CD14-positive monocyte (primary cell): ENCODE measurements around the gene TMEM51. TPM values are rescaled to one million over a fixed set of nuclear protein-coding genes. Genes with fewer than 3 reads are reported as not detected.

Experiments
- DNase-seq, 3 donors: peaks; one replicate each; pipeline ENCODE4 v3.0.0-alpha.2; 2011 to 2022
- H2AFZ ChIP-seq: 2 replicates; pipeline ENCODE4 v1.6.0; 2012; ENCODE audit warnings: mild to moderate bottlenecking, low read depth, low read length, inconsistent platforms; ENCODE audit not compliant: insufficient read depth, poor library complexity, severe bottlenecking
- H3K27ac ChIP-seq, 2 donors: 1 replicate in 1 of 2; 2 replicates in 1 of 2; pipeline ENCODE4 v1.5.1; 2012 to 2013; ENCODE audit warnings: low read length in 2 of 2, control low read depth in 1 of 2, inconsistent platforms in 1 of 2, low read depth in 1 of 2, mild to moderate bottlenecking in 1 of 2
- H3K27me3 ChIP-seq, 2 donors: one replicate each; pipeline versions ENCODE4 v1.6.0 to v1.6.1; 2011 to 2013; ENCODE audit warnings: low read length in 2 of 2; ENCODE audit not compliant: control insufficient read depth in 2 of 2, insufficient read depth in 2 of 2
- H3K36me3 ChIP-seq, 2 donors: replicated peaks in 1 of 2; 1 replicate in 1 of 2; 2 replicates in 1 of 2; pipeline versions ENCODE4 v1.5.1 to v1.6.1; 2012 to 2013; ENCODE audit warnings: low read length in 2 of 2, control low read depth in 1 of 2, inconsistent platforms in 1 of 2, mild to moderate bottlenecking in 1 of 2; ENCODE audit not compliant: insufficient read depth in 2 of 2, control insufficient read depth in 1 of 2
- H3K4me1 ChIP-seq, 2 donors: 1 replicate in 1 of 2; 2 replicates in 1 of 2; pipeline versions ENCODE4 v1.5.1 to v1.6.1; 2012 to 2013; ENCODE audit warnings: low read length in 2 of 2, control low read depth in 1 of 2, inconsistent platforms in 1 of 2, mild to moderate bottlenecking in 1 of 2, moderate library complexity in 1 of 2; ENCODE audit not compliant: insufficient read depth in 2 of 2, control insufficient read depth in 1 of 2
- H3K4me2 ChIP-seq: replicated peaks from 2 replicates; pipeline ENCODE3; 2012; ENCODE audit warnings: low read length, moderate library complexity, mild to moderate bottlenecking; ENCODE audit not compliant: poor library complexity, severe bottlenecking; ENCODE audit errors: extremely low read depth
- H3K4me3 ChIP-seq, 3 experiments: fragments of 200-600 bp in 1 of 3; sonication (generic) in 1 of 3; replicated peaks in 1 of 3; 1 replicate in 2 of 3; 2 replicates in 1 of 3; pipeline ENCODE4 v1.5.1; 2011 to 2013; ENCODE audit warnings: low read length in 3 of 3, mild to moderate bottlenecking in 3 of 3, control low read depth in 2 of 3, low read depth in 2 of 3, inconsistent platforms in 1 of 3, moderate library complexity in 1 of 3
- H3K79me2 ChIP-seq: 2 replicates; pipeline ENCODE4 v1.6.0; 2012; ENCODE audit warnings: mild to moderate bottlenecking, control low read depth, inconsistent platforms, low read length, moderate library complexity; ENCODE audit not compliant: insufficient read depth
- H3K9ac ChIP-seq: 2 replicates; pipeline ENCODE4 v1.6.0; 2017; ENCODE audit warnings: low read length, mild to moderate bottlenecking; ENCODE audit not compliant: insufficient read depth, poor library complexity, severe bottlenecking
- H3K9me3 ChIP-seq, 2 donors: replicated peaks in 1 of 2; 1 replicate in 1 of 2; 2 replicates in 1 of 2; pipeline versions ENCODE4 v1.5.1 to v1.6.1; 2012 to 2013; ENCODE audit warnings: low read length in 2 of 2, control low read depth in 1 of 2; ENCODE audit not compliant: control insufficient read depth in 1 of 2, insufficient read depth in 1 of 2
- H4K20me1 ChIP-seq: 2 replicates; pipeline ENCODE4 v1.6.0; 2012; ENCODE audit warnings: mild to moderate bottlenecking, low read length, control low read depth, moderate library complexity; ENCODE audit not compliant: insufficient read depth
- H3K27ac Mint-ChIP-seq, 7 donors: one replicate each; pipeline ENCODE4 v1.8.0; 2020; ENCODE audit warnings: mild to moderate bottlenecking in 7 of 7, mixed read lengths in 7 of 7, moderate library complexity in 6 of 7, inconsistent platforms in 2 of 7
- H3K27me3 Mint-ChIP-seq, 3 donors: one replicate each; pipeline ENCODE4 v1.8.0; 2021 to 2022; ENCODE audit warnings: low read depth in 3 of 3, mild to moderate bottlenecking in 3 of 3, mixed read lengths in 3 of 3, moderate library complexity in 3 of 3, inconsistent platforms in 1 of 3
- H3K36me3 Mint-ChIP-seq, 2 donors: one replicate each; pipeline ENCODE4 v1.8.0; 2020; ENCODE audit warnings: mixed read lengths in 2 of 2, inconsistent platforms in 1 of 2, mild to moderate bottlenecking in 1 of 2
- H3K4me1 Mint-ChIP-seq: one replicate; pipeline ENCODE4 v1.8.0; 2020; ENCODE audit warnings: mild to moderate bottlenecking, mixed read lengths
- H3K4me3 Mint-ChIP-seq, 2 donors: one replicate each; pipeline ENCODE4 v1.8.0; 2020; ENCODE audit warnings: mild to moderate bottlenecking in 2 of 2, mixed read lengths in 2 of 2, moderate library complexity in 1 of 2
- H3K9me3 Mint-ChIP-seq, 7 donors: one replicate each; pipeline ENCODE4 v1.8.0; 2020 to 2022; ENCODE audit warnings: mixed read lengths in 7 of 7, mild to moderate bottlenecking in 6 of 7, moderate library complexity in 6 of 7, inconsistent platforms in 2 of 7
- WGBS: methylation state at CpG from one replicate; pipeline ENCODE4 v1.1.5; 2013; ENCODE audit warnings: missing lambda C conversion rate; ENCODE audit not compliant: insufficient coverage; 5-methylcytosine and 5-hydroxymethylcytosine counted together
- intact Hi-C, 2 donors: fragments of 100-400 bp; cut with micrococcal nuclease; formaldehyde crosslinking; loops; one replicate each; pipeline versions ENCODE4 v1.15.0 to v1.15.1; 2023
- polyA plus RNA-seq, 3 donors: library from polyadenylated mRNA; depleted of rRNA in 1 of 3; unstranded in 2 of 3; stranded (reverse) in 1 of 3; fragments of 300-500 nt in 2 of 3; fragments of >200 nt in 1 of 3; fragmentation: Illumina TruSeq in 2 of 3; gene quantifications; 1 replicate in 2 of 3; 2 replicates in 1 of 3; pipeline ENCODE4 v1.2.3, GENCODE V29; 2012 to 2021
- TF ChIP-seq, protein P1 (sequence below): fragments of 200-600 bp; IDR thresholded peaks from one replicate; pipeline ENCODE4 v1.8.0; 2022; ENCODE audit warnings: antibody characterized with exemption, mild to moderate bottlenecking

TMEM51 gene
- polyA plus RNA-seq, 3 donors, result 1.2 to 2.5 (median 2.1) TPM

DNA sequence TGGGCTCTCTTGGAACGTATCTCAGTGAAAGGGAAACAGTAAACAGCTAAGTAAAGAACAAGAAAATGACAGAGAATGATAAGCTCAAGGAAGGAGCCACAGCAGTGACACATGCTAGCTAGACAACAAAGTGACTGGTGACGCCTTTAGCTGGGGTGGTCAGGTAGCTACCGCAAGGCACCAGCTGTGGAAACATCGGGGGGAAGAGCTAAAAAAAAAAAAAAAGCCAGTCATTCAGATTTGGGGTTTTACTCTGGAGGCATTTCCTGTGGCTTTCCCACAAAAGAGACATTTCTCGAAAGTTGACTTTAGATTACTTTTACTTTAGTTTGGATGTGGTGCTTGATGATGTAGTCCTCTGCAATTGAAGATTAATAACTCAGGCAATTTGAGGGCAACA is 95.5 kb downstream of the TMEM51 start:
- WGBS, result 0% methylated on average over 3 of the region's 5 CpGs
- no peak overlapping the region for H3K9ac ChIP-seq
- H3K36me3 Mint-ChIP-seq, result peaks cover 10 to 13% of the 10 kb centered on the region in 2 donors
- H3K4me2 ChIP-seq, result no peak overlapping the region
- no peak overlapping the region for H3K4me3 ChIP-seq
- peak overlapping the region in 1 of 2 donors; percentile 62 for H3K4me3 Mint-ChIP-seq
- peaks cover 17 to 30% (median 22%) of the 10 kb centered on the region in 7 donors for H3K9me3 Mint-ChIP-seq
- no peaks in the 10 kb centered on the region for H3K79me2 ChIP-seq
- H3K4me1 Mint-ChIP-seq, result peaks cover 51% of the 10 kb centered on the region
- peaks cover 36 to 46% of the 10 kb centered on the region in 2 donors for H3K4me1 ChIP-seq
- intact Hi-C loops, result no loop called here
- peaks cover 3 to 5% of the 10 kb centered on the region in 2 donors for H3K27me3 ChIP-seq
- DNase-seq, result peak in 2 of 3 donors; percentile 52 to 56
- peaks cover 12 to 15% of the 10 kb centered on the region in 2 donors for H3K9me3 ChIP-seq
- TF ChIP-seq, protein P1, sequence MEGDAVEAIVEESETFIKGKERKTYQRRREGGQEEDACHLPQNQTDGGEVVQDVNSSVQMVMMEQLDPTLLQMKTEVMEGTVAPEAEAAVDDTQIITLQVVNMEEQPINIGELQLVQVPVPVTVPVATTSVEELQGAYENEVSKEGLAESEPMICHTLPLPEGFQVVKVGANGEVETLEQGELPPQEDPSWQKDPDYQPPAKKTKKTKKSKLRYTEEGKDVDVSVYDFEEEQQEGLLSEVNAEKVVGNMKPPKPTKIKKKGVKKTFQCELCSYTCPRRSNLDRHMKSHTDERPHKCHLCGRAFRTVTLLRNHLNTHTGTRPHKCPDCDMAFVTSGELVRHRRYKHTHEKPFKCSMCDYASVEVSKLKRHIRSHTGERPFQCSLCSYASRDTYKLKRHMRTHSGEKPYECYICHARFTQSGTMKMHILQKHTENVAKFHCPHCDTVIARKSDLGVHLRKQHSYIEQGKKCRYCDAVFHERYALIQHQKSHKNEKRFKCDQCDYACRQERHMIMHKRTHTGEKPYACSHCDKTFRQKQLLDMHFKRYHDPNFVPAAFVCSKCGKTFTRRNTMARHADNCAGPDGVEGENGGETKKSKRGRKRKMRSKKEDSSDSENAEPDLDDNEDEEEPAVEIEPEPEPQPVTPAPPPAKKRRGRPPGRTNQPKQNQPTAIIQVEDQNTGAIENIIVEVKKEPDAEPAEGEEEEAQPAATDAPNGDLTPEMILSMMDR, result no peak
- H2AFZ ChIP-seq, result no peak overlapping the region
- peaks cover 15 to 33% (median 20%) of the 10 kb centered on the region in 3 donors for H3K27me3 Mint-ChIP-seq
- H3K27ac Mint-ChIP-seq, result peak overlapping the region in 5 of 7 donors; percentile 0 to 51 (median 11)
- H4K20me1 ChIP-seq, result no peaks in the 10 kb centered on the region
- no peak overlapping the region for H3K27ac ChIP-seq
- H3K36me3 ChIP-seq, result no peaks in the 10 kb centered on the region

DNA sequence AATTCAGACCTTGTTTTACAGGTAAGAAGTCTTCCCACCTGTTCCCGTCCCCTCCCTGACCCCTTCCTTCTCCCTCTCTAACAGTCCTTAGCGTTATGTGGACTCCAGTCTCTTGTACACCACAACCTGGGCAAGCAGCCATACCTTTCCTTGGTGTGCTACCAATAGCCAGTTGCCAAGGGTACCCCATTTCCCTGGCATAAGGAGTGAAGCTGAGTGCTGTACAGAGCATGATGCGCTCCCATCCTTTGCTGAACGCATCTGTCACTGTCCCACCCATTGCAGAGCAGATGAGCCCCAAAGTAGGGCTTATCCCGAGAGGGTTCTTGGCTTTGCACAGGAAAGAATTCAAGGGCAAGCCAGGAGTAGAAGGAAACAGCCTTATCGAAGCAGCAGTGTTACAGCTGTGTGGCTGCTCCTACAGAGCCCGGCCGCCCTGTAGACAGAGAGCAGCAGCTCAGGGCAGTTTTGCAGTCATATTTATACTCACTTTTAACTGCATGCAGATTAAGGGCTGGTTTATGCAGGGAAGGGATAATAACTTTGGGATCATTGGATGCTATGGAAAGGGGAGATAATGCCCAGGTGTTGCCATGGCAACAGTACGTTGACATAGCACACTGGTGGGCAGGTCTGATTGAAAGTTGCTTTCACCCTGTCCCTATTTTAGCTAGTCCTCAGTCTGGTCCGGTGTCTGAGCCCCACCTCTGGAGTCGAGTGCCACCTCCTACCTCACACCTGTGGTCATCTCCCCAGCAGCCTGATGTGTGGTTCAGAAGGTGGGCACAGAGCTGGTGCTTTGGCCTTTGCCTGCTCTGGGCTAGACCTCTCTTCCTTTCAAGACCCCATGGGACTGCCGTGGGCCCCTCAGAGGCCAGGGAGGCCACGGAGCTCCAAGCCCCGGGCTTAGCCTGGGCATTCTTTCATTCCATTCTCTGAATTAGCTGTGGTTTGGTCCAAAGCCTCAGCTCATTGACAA is 98.6 kb downstream of the TMEM51 start:
- TF ChIP-seq, protein P1, result no peak
- Histone ChIP-seq H3K4me3 (no peak overlapping the region), H3K79me2 (no peaks in the 10 kb centered on the region), H3K4me1 (peaks cover 17 to 22% of the 10 kb centered on the region in 2 donors), H3K4me2 (no peak overlapping the region), H3K27me3 (peaks cover 3 to 5% of the 10 kb centered on the region in 2 donors), H3K27ac (no peak overlapping the region), H2AFZ (no peak overlapping the region), H4K20me1 (no peaks in the 10 kb centered on the region), H3K36me3 (no peaks in the 10 kb centered on the region), H3K9ac (no peak overlapping the region), H3K9me3 (no peaks in the 10 kb centered on the region)
- Mint-ChIP-seq H3K9me3 (no peaks in the 10 kb centered on the region), H3K27ac (no peak overlapping the region), H3K36me3 (peaks cover 0 to 6% of the 10 kb centered on the region in 2 donors), H3K4me3 (no peak overlapping the region), H3K4me1 (peaks cover 25% of the 10 kb centered on the region), H3K27me3 (peaks cover 15 to 30% (median 18%) of the 10 kb centered on the region in 3 donors)
- DNase-seq, result no peak
- intact Hi-C loops, result loop anchor here in 1 of 2 donors (2.0 kb wide), 1 partner anchor 15 kb away; no protein-coding TSS in a partner anchor
- WGBS, result 83% methylated on average over 7 of the region's 14 CpGs
